K562 (cell line): ENCODE data around the gene ANKH. TPM values are rescaled to one million over a fixed set of nuclear protein-coding genes. Genes with fewer than 3 reads are reported as not detected.

Experiments used
- BRD4 ChIP-seq: fragments of 200-600 bp; sonication (generic); IDR thresholded peaks from 2 replicates; pipeline ENCODE4 v1.6.1; 2017; ENCODE audit warnings: inconsistent platforms
- FUS ChIP-seq: fragments of 200-400 bp; formaldehyde crosslinking; optimal IDR thresholded peaks from 2 replicates; pipeline ENCODE3; 2017; ENCODE audit warnings: low read depth, low read length
- RBM25 ChIP-seq: fragments of 200-400 bp; formaldehyde crosslinking; IDR thresholded peaks from 2 replicates; pipeline ENCODE4 v1.6.1; 2018; ENCODE audit warnings: low read length, low read depth, moderate library complexity; ENCODE audit not compliant: severe bottlenecking
- RFX5 ChIP-seq: IDR thresholded peaks from 2 replicates; pipeline ENCODE4 v1.6.1; 2011; ENCODE audit warnings: low read depth, mild to moderate bottlenecking, improper control_type of control experiment, low read length
- TCF7 ChIP-seq: sonication (generic); IDR thresholded peaks from 2 replicates; pipeline ENCODE4 v1.6.1; 2016; ENCODE audit warnings: antibody characterized with exemption, borderline replicate concordance
- XRCC5 ChIP-seq: fragments of 200-400 bp; formaldehyde crosslinking; IDR thresholded peaks from 2 replicates; pipeline ENCODE4 v1.6.1; 2017; ENCODE audit warnings: low read depth, mild to moderate bottlenecking, low read length
- ZBTB8A ChIP-seq: fragments of 450-650 bp; IDR thresholded peaks from 2 replicates; pipeline ENCODE4 v1.6.1; 2018; ENCODE audit warnings: mild to moderate bottlenecking, moderate library complexity; ENCODE audit not compliant: partially characterized antibody
- ZNF3 ChIP-seq: fragments of 250-450 bp; sonication (Bioruptor Pico); IDR thresholded peaks from 2 replicates; pipeline ENCODE4 v1.5.0; 2021; ENCODE audit warnings: mild to moderate bottlenecking, moderate library complexity
- polyA plus RNA-seq, 8 experiments: library from polyadenylated mRNA; depleted of rRNA in 4 of 8; stranded (reverse) in 5 of 8; unstranded in 3 of 8; fragments of >200 nt; fragmentation: Nextera tagmentation in 2 of 8; fragmentation: Illumina TruSeq in 1 of 8; extraction: Ambion mirVana in 2 of 8; extraction: Trizol in 1 of 8; gene quantifications; 2 replicates each; pipeline versions ENCODE4 v1.2.1 to v1.2.3, GENCODE V29; 2011 to 2014; ENCODE audit warnings: inconsistent platforms in 1 of 8, missing spikeins in 1 of 8
- total RNA-seq, 7 experiments: library from RNA; depleted of rRNA in 6 of 7; stranded (reverse); fragments of >200 nt in 6 of 7; fragmentation: Illumina TruSeq in 2 of 7; extraction: Trizol in 2 of 7; gene quantifications; 2 replicates each; pipeline versions ENCODE4 v1.2.1 to v1.2.3, GENCODE V29; 2011 to 2021; ENCODE audit warnings: low replicate concordance in 1 of 7
- TF ChIP-seq, protein P1 (sequence below): fragments of 200-400 bp; formaldehyde crosslinking; IDR thresholded peaks from 2 replicates; pipeline ENCODE4 v1.6.1; 2017; ENCODE audit warnings: mild to moderate bottlenecking, low read depth, low read length, moderate library complexity

The ANKH gene
- total and polyA plus RNA-seq, 9 of the 15 experiments (the other 6 are each of a cell fraction or from before 2014, with no cell fraction given): 0.79 to 12.2 (median 4.5) TPM

- TF ChIP-seq, protein P1, sequence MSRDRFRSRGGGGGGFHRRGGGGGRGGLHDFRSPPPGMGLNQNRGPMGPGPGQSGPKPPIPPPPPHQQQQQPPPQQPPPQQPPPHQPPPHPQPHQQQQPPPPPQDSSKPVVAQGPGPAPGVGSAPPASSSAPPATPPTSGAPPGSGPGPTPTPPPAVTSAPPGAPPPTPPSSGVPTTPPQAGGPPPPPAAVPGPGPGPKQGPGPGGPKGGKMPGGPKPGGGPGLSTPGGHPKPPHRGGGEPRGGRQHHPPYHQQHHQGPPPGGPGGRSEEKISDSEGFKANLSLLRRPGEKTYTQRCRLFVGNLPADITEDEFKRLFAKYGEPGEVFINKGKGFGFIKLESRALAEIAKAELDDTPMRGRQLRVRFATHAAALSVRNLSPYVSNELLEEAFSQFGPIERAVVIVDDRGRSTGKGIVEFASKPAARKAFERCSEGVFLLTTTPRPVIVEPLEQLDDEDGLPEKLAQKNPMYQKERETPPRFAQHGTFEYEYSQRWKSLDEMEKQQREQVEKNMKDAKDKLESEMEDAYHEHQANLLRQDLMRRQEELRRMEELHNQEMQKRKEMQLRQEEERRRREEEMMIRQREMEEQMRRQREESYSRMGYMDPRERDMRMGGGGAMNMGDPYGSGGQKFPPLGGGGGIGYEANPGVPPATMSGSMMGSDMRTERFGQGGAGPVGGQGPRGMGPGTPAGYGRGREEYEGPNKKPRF: no peak
- TF ChIP-seq RBM25 (no peak), ZNF3 (CRISPR knock-in tag) (no peak), TCF7 (no peak), RFX5 (no peak), XRCC5 (no peak), ZBTB8A (no peak), FUS (no peak), BRD4 (no peak)
These were observed 121.9 kb downstream of the ANKH start (continued) for GRCh38 chr5:14749579-14750101.
